ENCODE results near the gene FGD5. TPM values are rescaled to one million over a fixed set of nuclear protein-coding genes. Genes with fewer than 3 reads are reported as not detected.

Gene FGD5
- total RNA-seq, 1 donor from 2014 or later, result 16.2 TPM

DNA sequence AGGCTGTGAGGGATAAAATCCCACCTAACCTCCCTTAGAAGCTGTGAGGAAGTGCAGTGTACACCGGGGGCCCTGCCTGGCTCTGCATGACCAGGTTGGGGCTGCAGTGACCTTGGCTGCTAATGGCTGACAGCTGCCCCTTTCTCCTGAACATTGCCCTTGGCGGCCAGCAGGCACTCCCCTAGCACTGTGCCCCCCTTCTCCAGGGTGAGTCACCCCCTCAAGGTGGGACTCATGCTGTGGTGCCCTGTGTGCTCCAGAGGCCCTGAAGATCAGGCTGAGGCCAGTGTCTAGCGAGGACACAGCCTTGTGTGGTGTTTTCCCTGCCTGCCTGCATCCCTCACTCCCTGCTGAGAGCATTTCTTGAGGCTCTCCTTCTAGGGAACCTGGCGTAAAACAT lies 21.0 kb upstream of the FGD5 start:
- Histone ChIP-seq H3K36me3 (no peaks in the 10 kb centered on the region), H3K9me3 (no peaks in the 10 kb centered on the region), H3K27me3 (no peaks in the 10 kb centered on the region), H3K4me1 (peaks cover 5% of the 10 kb centered on the region), H3K4me3 (no peak overlapping the region), H3K27ac (no peak overlapping the region)
- DNase-seq (ENCODE audit: extremely low spot score in 2 of 2), result no peak
- TF ChIP-seq, protein P1, sequence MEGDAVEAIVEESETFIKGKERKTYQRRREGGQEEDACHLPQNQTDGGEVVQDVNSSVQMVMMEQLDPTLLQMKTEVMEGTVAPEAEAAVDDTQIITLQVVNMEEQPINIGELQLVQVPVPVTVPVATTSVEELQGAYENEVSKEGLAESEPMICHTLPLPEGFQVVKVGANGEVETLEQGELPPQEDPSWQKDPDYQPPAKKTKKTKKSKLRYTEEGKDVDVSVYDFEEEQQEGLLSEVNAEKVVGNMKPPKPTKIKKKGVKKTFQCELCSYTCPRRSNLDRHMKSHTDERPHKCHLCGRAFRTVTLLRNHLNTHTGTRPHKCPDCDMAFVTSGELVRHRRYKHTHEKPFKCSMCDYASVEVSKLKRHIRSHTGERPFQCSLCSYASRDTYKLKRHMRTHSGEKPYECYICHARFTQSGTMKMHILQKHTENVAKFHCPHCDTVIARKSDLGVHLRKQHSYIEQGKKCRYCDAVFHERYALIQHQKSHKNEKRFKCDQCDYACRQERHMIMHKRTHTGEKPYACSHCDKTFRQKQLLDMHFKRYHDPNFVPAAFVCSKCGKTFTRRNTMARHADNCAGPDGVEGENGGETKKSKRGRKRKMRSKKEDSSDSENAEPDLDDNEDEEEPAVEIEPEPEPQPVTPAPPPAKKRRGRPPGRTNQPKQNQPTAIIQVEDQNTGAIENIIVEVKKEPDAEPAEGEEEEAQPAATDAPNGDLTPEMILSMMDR (IDR thresholded peaks at IDR 0.05), result no peak
- TF ChIP-seq POLR2A (IDR thresholded peaks at IDR 0.05), result no peak
- TF ChIP-seq POLR2AphosphoS5 (IDR thresholded peaks at IDR 0.05; ENCODE audit: insufficient read depth in 1 of 2, low read depth in 1 of 2), result no peak
- intact Hi-C loops (cut with DNase I), result no loop called here

DNA sequence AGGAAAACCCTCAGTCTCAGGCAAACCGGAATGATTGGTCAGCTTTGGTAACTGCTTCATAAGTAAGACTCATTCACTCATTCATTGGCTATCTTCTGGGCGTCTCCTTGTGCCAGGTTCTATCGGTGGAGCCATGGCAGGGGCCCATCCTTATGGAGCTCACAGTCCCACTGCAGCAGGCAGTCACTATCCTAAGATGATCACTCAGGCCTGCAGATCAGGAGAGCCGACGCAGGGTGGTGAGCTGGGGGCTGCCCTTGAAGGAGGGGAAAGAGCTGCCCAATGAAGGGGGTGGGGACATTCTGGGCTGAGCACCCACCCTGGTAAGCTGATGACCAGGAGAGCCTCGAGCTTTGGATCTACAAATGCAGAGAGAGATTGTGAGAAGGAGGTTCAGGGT lies 20.5 kb upstream of the FGD5 start:
- TF ChIP-seq POLR2A (IDR thresholded peaks at IDR 0.05), result no peak
- Histone ChIP-seq H3K27ac (no peak overlapping the region), H3K36me3 (no peaks in the 10 kb centered on the region), H3K27me3 (no peaks in the 10 kb centered on the region), H3K9me3 (no peaks in the 10 kb centered on the region), H3K4me1 (peaks cover under 1% of the 10 kb centered on the region), H3K4me3 (no peak overlapping the region)
- no peak for DNase-seq (ENCODE audit: extremely low spot score in 2 of 2)
- intact Hi-C loops (cut with DNase I), result no loop called here

GRCh38 chr3:14799146-14799545 lies 19.6 kb upstream of the FGD5 start:
- no peak overlapping the region for H3K27ac ChIP-seq
- H3K9me3 ChIP-seq, result no peaks in the 10 kb centered on the region
- no peak overlapping the region for H3K4me3 ChIP-seq
- no peak for DNase-seq (ENCODE audit: extremely low spot score in 2 of 2)
- TF ChIP-seq POLR2AphosphoS5 (IDR thresholded peaks at IDR 0.05; ENCODE audit: insufficient read depth in 1 of 2, low read depth in 1 of 2), result no peak
- TF ChIP-seq POLR2A (IDR thresholded peaks at IDR 0.05), result no peak
- TF ChIP-seq, protein P1 (IDR thresholded peaks at IDR 0.05), result no peak
- no peaks in the 10 kb centered on the region for H3K4me1 ChIP-seq
- no peaks in the 10 kb centered on the region for H3K36me3 ChIP-seq
- H3K27me3 ChIP-seq, result no peaks in the 10 kb centered on the region
- intact Hi-C loops (cut with DNase I), result no loop called here

GRCh38 chr3:14801031-14801430 lies 17.7 kb upstream of the FGD5 start:
- intact Hi-C loops (cut with DNase I), result no loop called here
- H3K36me3 ChIP-seq, result no peaks in the 10 kb centered on the region

DNA sequence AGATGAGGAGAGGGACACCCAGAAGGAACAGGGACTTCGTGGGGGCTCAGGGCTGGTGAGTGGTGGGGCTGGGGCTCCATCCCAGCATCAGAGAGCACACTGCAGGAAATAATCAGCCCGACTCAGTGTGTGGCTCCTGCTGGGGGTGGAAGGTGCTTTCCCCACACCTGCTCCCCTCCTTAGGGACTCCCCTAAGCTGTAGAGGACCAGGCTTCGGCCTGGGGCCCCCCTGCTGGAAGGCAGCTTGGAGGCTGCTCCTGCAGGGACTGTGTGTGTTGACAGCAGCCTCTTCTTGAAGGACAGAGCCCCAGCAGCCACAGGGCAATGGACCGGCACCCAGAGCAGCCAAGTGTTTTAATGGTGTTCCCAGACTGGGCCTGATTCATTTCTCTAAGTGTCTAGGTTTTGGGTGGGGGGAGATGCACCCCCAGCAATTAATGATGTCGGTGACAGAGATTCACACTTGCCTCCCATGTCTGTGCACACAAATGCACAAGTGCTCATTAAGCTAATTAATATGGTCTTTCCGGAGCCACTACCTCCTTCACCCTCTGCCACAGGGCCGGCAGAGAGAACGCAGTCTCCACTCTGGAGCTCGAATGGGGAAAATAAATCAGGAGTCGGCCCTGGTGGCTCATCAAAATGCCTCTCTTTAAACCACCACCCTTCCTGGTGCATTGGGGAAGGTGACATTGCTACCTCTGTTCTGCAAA lies 16.9 kb upstream of the FGD5 start:
- H3K27ac ChIP-seq, result no peak overlapping the region
- no peaks in the 10 kb centered on the region for H3K4me1 ChIP-seq
- H3K36me3 ChIP-seq, result no peaks in the 10 kb centered on the region
- DNase-seq (ENCODE audit: extremely low spot score in 2 of 2), result no peak
- intact Hi-C loops (cut with DNase I), result no loop called here
- H3K4me3 ChIP-seq, result no peak overlapping the region
- H3K27me3 ChIP-seq, result no peaks in the 10 kb centered on the region
- no peaks in the 10 kb centered on the region for H3K9me3 ChIP-seq
- TF ChIP-seq POLR2AphosphoS5 (IDR thresholded peaks at IDR 0.05; ENCODE audit: insufficient read depth in 1 of 2, low read depth in 1 of 2) (no peak), POLR2A (IDR thresholded peaks at IDR 0.05) (no peak)
- TF ChIP-seq, protein P1 (IDR thresholded peaks at IDR 0.05), result no peak

More at GRCh38 chr3:14801031-14801430, 17.7 kb upstream of the FGD5 start:
- H3K27ac ChIP-seq, result no peak overlapping the region
- H3K4me3 ChIP-seq, result no peak overlapping the region
- H3K27me3 ChIP-seq, result no peaks in the 10 kb centered on the region
- H3K9me3 ChIP-seq, result no peaks in the 10 kb centered on the region
- no peak for TF ChIP-seq POLR2AphosphoS5 (IDR thresholded peaks at IDR 0.05; ENCODE audit: insufficient read depth in 1 of 2, low read depth in 1 of 2)
- TF ChIP-seq POLR2A (IDR thresholded peaks at IDR 0.05), result no peak
- TF ChIP-seq, protein P1 (IDR thresholded peaks at IDR 0.05), result no peak
- no peak for DNase-seq (ENCODE audit: extremely low spot score in 2 of 2)
- H3K4me1 ChIP-seq, result no peaks in the 10 kb centered on the region

Data from vagina (tissue), 2 donors.